Measurements from ENCODE around the gene PITRM1.
"Not testable (repeated sequence)": the region's sequence is repeated elsewhere in the genome, so short reads cannot be mapped to it uniquely, and the experiment has no call there.

PITRM1 gene

GRCh38 chr10:3172446-3173170 lies at the start of gene PITRM1:
PITRM1 (minus strand) TSS chr10:3172782; CDS start chr10:3172772, 10 bp downstream.
- DNase-seq (ENCODE audit: low read depth), result peak; percentile 93

GRCh38 chr10:3222068-3222467 lies 49.5 kb upstream of the PITRM1 start:
- DNase-seq (ENCODE audit: low read depth), result no peak

- DNase-seq (ENCODE audit: low read depth), result not testable (repeated sequence)
Measured at GRCh38 chr10:3221601-3222000, 49.0 kb upstream of the PITRM1 start.

GRCh38 chr10:3220853-3221252 lies 48.3 kb upstream of the PITRM1 start:
- no peak for DNase-seq (ENCODE audit: low read depth)

- DNase-seq (ENCODE audit: low read depth), result not testable (repeated sequence)
Measured at GRCh38 chr10:3219021-3219628, 46.5 kb upstream of the PITRM1 start.

- DNase-seq (ENCODE audit: low read depth), result no peak
Measured at GRCh38 chr10:3217853-3218252, 45.3 kb upstream of the PITRM1 start.

- DNase-seq (ENCODE audit: low read depth), result no peak
Measured at GRCh38 chr10:3217301-3217700, 44.7 kb upstream of the PITRM1 start.

- DNase-seq (ENCODE audit: low read depth), result no peak
Measured at GRCh38 chr10:3215153-3215775, 42.7 kb upstream of the PITRM1 start.

- DNase-seq (ENCODE audit: low read depth), result no peak
Measured at GRCh38 chr10:3213758-3214515, 41.4 kb upstream of the PITRM1 start.

- DNase-seq (ENCODE audit: low read depth), result no peak
Measured at GRCh38 chr10:3213208-3213607, 40.6 kb upstream of the PITRM1 start.

GRCh38 chr10:3210251-3210877 lies 37.8 kb upstream of the PITRM1 start:
- DNase-seq (ENCODE audit: low read depth), result no peak

GRCh38 chr10:3208481-3209406 lies 36.2 kb upstream of the PITRM1 start:
- DNase-seq (ENCODE audit: low read depth), result no peak

GRCh38 chr10:3207351-3207750 lies 34.8 kb upstream of the PITRM1 start:
- DNase-seq (ENCODE audit: low read depth), result no peak

GRCh38 chr10:3206511-3207157 lies 34.1 kb upstream of the PITRM1 start:
- no peak for DNase-seq (ENCODE audit: low read depth)

- DNase-seq (ENCODE audit: low read depth), result no peak
Measured at GRCh38 chr10:3203972-3204371, 31.4 kb upstream of the PITRM1 start.

- no peak for DNase-seq (ENCODE audit: low read depth)
Measured at GRCh38 chr10:3203016-3203811, 30.6 kb upstream of the PITRM1 start.

- DNase-seq (ENCODE audit: low read depth), result no peak
Measured at GRCh38 chr10:3201796-3202195, 29.2 kb upstream of the PITRM1 start.

- no peak for DNase-seq (ENCODE audit: low read depth)
Measured at GRCh38 chr10:3199488-3199887, 26.9 kb upstream of the PITRM1 start.

- DNase-seq (ENCODE audit: low read depth), result no peak
Measured at GRCh38 chr10:3198900-3199299, 26.3 kb upstream of the PITRM1 start.
